ENCODE results near the gene ARL8A.

Gene ARL8A

DNA sequence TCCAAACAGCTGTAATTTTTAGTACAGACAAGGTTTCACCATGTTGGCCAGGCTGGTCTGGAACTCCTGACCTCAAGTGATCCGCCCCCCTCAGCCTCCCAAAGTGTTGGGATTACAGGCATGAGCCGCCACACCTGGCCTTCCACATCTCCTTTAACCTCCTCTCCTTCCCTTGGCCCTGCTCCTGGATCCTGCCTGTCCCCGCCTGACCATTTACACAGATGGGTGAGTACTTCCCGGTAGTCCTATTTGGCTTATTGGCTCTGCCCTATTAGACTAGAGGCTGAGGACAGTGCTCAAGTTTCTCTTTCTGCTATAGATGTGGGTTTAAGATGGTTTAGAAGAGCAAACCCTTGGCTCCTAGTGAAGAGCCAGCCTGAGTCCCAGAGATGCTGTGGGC lies 8.7 kb upstream of the ARL8A start:
- H2AFZ ChIP-seq (ENCODE audit: low read length): no peak overlapping the region
- no peaks in the 10 kb centered on the region for H3K9me3 ChIP-seq (replicated peaks; ENCODE audit: insufficient read depth, low read length)
- DNase-seq: no peak
- peaks cover 10% of the 10 kb centered on the region; the same call in 1 of the 2 replicates for H3K36me3 ChIP-seq (replicated peaks; ENCODE audit: insufficient read depth, low read length)
- H3K4me3 ChIP-seq (ENCODE audit: low read length): no peak overlapping the region
- no peak for TF ChIP-seq EZH2 (optimal IDR thresholded peaks at IDR 0.05; ENCODE audit: low read depth, low read length)
- no peak for TF ChIP-seq EZH2phosphoT487 (IDR thresholded peaks at IDR 0.05; ENCODE audit: low read length)
- no peak for TF ChIP-seq CTCF (IDR thresholded peaks at IDR 0.05; ENCODE audit: low read length)
- H3K27me3 ChIP-seq (replicated peaks; ENCODE audit: insufficient read depth, low read length): no peaks in the 10 kb centered on the region
- H3F3A ChIP-seq (ENCODE audit: insufficient read depth, low read length): no peaks in the 10 kb centered on the region
- no peaks in the 10 kb centered on the region; the same call in 1 of the 2 replicates for H3K4me1 ChIP-seq (ENCODE audit: low read length)
- H3K9ac ChIP-seq (ENCODE audit: low read length): no peak overlapping the region
- no peak overlapping the region for H3K27ac ChIP-seq (ENCODE audit: low read length)
- no peaks in the 10 kb centered on the region for H4K20me1 ChIP-seq (ENCODE audit: insufficient read depth, low read length)
- no peak overlapping the region for H3K4me2 ChIP-seq (ENCODE audit: low read depth, low read length)
- H3K9me2 ChIP-seq (replicated peaks; ENCODE audit: insufficient read depth, low read length): no peaks in the 10 kb centered on the region
- peaks cover 23% of the 10 kb centered on the region for H3K79me2 ChIP-seq (ENCODE audit: low read length)

GRCh38 chr1:202152399-202152798 lies 7.9 kb upstream of the ARL8A start:
- TF ChIP-seq EZH2phosphoT487 (IDR thresholded peaks at IDR 0.05; ENCODE audit: low read length) (no peak), CTCF (IDR thresholded peaks at IDR 0.05; ENCODE audit: low read length) (no peak), EZH2 (optimal IDR thresholded peaks at IDR 0.05; ENCODE audit: low read depth, low read length) (no peak)
- Histone ChIP-seq H3K4me2 (ENCODE audit: low read depth, low read length) (no peak overlapping the region), H4K20me1 (ENCODE audit: insufficient read depth, low read length) (no peaks in the 10 kb centered on the region), H3K4me1 (ENCODE audit: low read length) (no peaks in the 10 kb centered on the region), H3K36me3 (replicated peaks; ENCODE audit: insufficient read depth, low read length) (peaks cover 10% of the 10 kb centered on the region; the same call in 1 of the 2 replicates), H3K9ac (ENCODE audit: low read length) (no peak overlapping the region), H3K4me3 (ENCODE audit: low read length) (no peak overlapping the region), H3K9me3 (replicated peaks; ENCODE audit: insufficient read depth, low read length) (no peaks in the 10 kb centered on the region), H3K27me3 (replicated peaks; ENCODE audit: insufficient read depth, low read length) (no peaks in the 10 kb centered on the region), H3F3A (ENCODE audit: insufficient read depth, low read length) (no peaks in the 10 kb centered on the region), H3K79me2 (ENCODE audit: low read length) (peaks cover 14% of the 10 kb centered on the region), H3K27ac (ENCODE audit: low read length) (no peak overlapping the region), H3K9me2 (replicated peaks; ENCODE audit: insufficient read depth, low read length) (no peaks in the 10 kb centered on the region), H2AFZ (ENCODE audit: low read length) (no peak overlapping the region)
- DNase-seq: no peak

DNA sequence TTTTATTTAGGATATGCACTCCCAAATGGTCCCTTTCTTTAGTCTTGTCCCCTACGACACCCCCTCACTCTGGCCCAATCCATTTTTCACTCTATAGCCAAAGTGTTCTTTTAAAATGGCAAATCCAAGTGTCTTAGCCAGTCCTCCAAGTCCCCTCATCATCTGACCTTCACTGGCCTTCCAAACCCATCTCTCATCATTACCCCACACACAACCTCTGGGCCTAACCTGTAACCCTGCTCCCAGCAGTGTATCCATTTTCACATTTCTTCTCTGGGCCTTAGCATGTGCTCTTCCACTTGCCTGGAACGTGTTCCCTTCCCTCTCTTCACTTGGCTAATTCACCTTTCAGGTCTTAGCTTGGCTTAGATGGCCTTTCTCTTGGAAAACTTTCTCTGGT lies 6.5 kb upstream of the ARL8A start:
- no peak for DNase-seq
- Histone ChIP-seq H2AFZ (ENCODE audit: low read length) (no peak overlapping the region), H3K4me2 (ENCODE audit: low read depth, low read length) (no peak overlapping the region), H3K36me3 (replicated peaks; ENCODE audit: insufficient read depth, low read length) (peaks cover 10% of the 10 kb centered on the region; the same call in 1 of the 2 replicates), H3F3A (ENCODE audit: insufficient read depth, low read length) (no peaks in the 10 kb centered on the region), H3K4me1 (ENCODE audit: low read length) (no peaks in the 10 kb centered on the region), H3K9me2 (replicated peaks; ENCODE audit: insufficient read depth, low read length) (no peaks in the 10 kb centered on the region), H3K27me3 (replicated peaks; ENCODE audit: insufficient read depth, low read length) (no peaks in the 10 kb centered on the region), H3K4me3 (ENCODE audit: low read length) (no peak overlapping the region), H4K20me1 (ENCODE audit: insufficient read depth, low read length) (no peaks in the 10 kb centered on the region), H3K79me2 (ENCODE audit: low read length) (0 out of 2 replicates have a peak, but pooled peaks cover 4% of the 10 kb centered on the region), H3K9me3 (replicated peaks; ENCODE audit: insufficient read depth, low read length) (no peaks in the 10 kb centered on the region), H3K9ac (ENCODE audit: low read length) (no peak overlapping the region), H3K27ac (ENCODE audit: low read length) (no peak overlapping the region)
- TF ChIP-seq EZH2 (optimal IDR thresholded peaks at IDR 0.05; ENCODE audit: low read depth, low read length) (no peak), EZH2phosphoT487 (IDR thresholded peaks at IDR 0.05; ENCODE audit: low read length) (no peak), CTCF (IDR thresholded peaks at IDR 0.05; ENCODE audit: low read length) (no peak)
